ENCODE results near the gene C3orf62. TPM values are rescaled to one million over a fixed set of nuclear protein-coding genes. Genes with fewer than 3 reads are reported as not detected.
A peak's percentile ranks its signal among the peaks of the same experiment; 100 is the strongest.

C3orf62 gene
- total and polyA plus RNA-seq, 2 donors (not counting 1 experiment from before 2014, with no cell fraction given) = 1.3 to 1.5 TPM

GRCh38 chr3:49298511-49298910 is 21.5 kb upstream of the C3orf62 start:
- no peak overlapping the region for H2AFZ ChIP-seq (ENCODE audit: low read length)
- no peak for DNase-seq (ENCODE audit: low read depth in 2 of 2)

GRCh38 chr3:49296781-49297411 is 19.9 kb upstream of the C3orf62 start:
- Histone ChIP-seq H3K27me3 (ENCODE audit: control insufficient read depth, insufficient read depth, low read length) (no peaks in the 10 kb centered on the region), H3K9ac (ENCODE audit: insufficient read depth, low read length) (no peak overlapping the region), H3K4me2 (ENCODE audit: extremely low read depth, insufficient read depth, low read length) (no peak overlapping the region), H3K27ac (ENCODE audit: insufficient read depth, low read length) (peak overlapping the region; percentile 8), H3K79me2 (ENCODE audit: control insufficient read depth, insufficient read depth, low read length) (no peaks in the 10 kb centered on the region), H3K4me3 (replicated peaks in 1 of 4; ENCODE audit: control extremely low read depth in 1 of 4, insufficient read depth in 1 of 4, low read depth in 3 of 4, low read length in 4 of 4) (no peak overlapping the region), H2AFZ (ENCODE audit: low read length) (no peak overlapping the region), H4K20me1 (ENCODE audit: control insufficient read depth, extremely low read depth, insufficient read depth, low read length) (no peaks in the 10 kb centered on the region), H3K4me1 (ENCODE audit: control insufficient read depth, extremely low read depth, insufficient read depth, low read length) (peaks cover 3% of the 10 kb centered on the region), H3K36me3 (ENCODE audit: control insufficient read depth, insufficient read depth, low read length) (peaks cover 29% of the 10 kb centered on the region), H3K9me3 (ENCODE audit: control insufficient read depth, insufficient read depth, low read depth, low read length) (no peaks in the 10 kb centered on the region)
- DNase-seq (ENCODE audit: low read depth in 2 of 2) = peak in 1 of 2 donors; percentile 49
- TF ChIP-seq EZH2 (IDR thresholded peaks at IDR 0.05; ENCODE audit: low read length, missing control alignments) (no peak), CTCF (conservative IDR thresholded peaks at IDR 0.05 in 1 of 2, IDR thresholded peaks at IDR 0.05 in 1 of 2; ENCODE audit: low read depth in 1 of 2, low read length in 2 of 2) (no peak)

More at GRCh38 chr3:49298511-49298910, 21.5 kb upstream of the C3orf62 start:
- no peak overlapping the region for H3K27ac ChIP-seq (ENCODE audit: insufficient read depth, low read length)
- no peak overlapping the region for H3K4me3 ChIP-seq (replicated peaks in 1 of 4; ENCODE audit: control extremely low read depth in 1 of 4, insufficient read depth in 1 of 4, low read depth in 3 of 4, low read length in 4 of 4)
- H3K36me3 ChIP-seq (ENCODE audit: control insufficient read depth, insufficient read depth, low read length) = peaks cover 32% of the 10 kb centered on the region
- H3K27me3 ChIP-seq (ENCODE audit: control insufficient read depth, insufficient read depth, low read length) = no peaks in the 10 kb centered on the region
- no peak overlapping the region for H3K4me2 ChIP-seq (ENCODE audit: extremely low read depth, insufficient read depth, low read length)
- H3K79me2 ChIP-seq (ENCODE audit: control insufficient read depth, insufficient read depth, low read length) = no peaks in the 10 kb centered on the region
- peaks cover 3% of the 10 kb centered on the region for H3K4me1 ChIP-seq (ENCODE audit: control insufficient read depth, extremely low read depth, insufficient read depth, low read length)
- no peak overlapping the region for H3K9ac ChIP-seq (ENCODE audit: insufficient read depth, low read length)
- no peaks in the 10 kb centered on the region for H4K20me1 ChIP-seq (ENCODE audit: control insufficient read depth, extremely low read depth, insufficient read depth, low read length)
- TF ChIP-seq EZH2 (IDR thresholded peaks at IDR 0.05; ENCODE audit: low read length, missing control alignments) = no peak
- no peak for TF ChIP-seq CTCF (conservative IDR thresholded peaks at IDR 0.05 in 1 of 2, IDR thresholded peaks at IDR 0.05 in 1 of 2; ENCODE audit: low read depth in 1 of 2, low read length in 2 of 2)
- no peaks in the 10 kb centered on the region for H3K9me3 ChIP-seq (ENCODE audit: control insufficient read depth, insufficient read depth, low read depth, low read length)

- H4K20me1 ChIP-seq (ENCODE audit: control insufficient read depth, extremely low read depth, insufficient read depth, low read length) = no peaks in the 10 kb centered on the region
- no peaks in the 10 kb centered on the region for H3K9me3 ChIP-seq (ENCODE audit: control insufficient read depth, insufficient read depth, low read depth, low read length)
- no peaks in the 10 kb centered on the region for H3K27me3 ChIP-seq (ENCODE audit: control insufficient read depth, insufficient read depth, low read length)
- peaks cover 3% of the 10 kb centered on the region for H3K4me1 ChIP-seq (ENCODE audit: control insufficient read depth, extremely low read depth, insufficient read depth, low read length)
- no peak overlapping the region for H3K27ac ChIP-seq (ENCODE audit: insufficient read depth, low read length)
- H3K79me2 ChIP-seq (ENCODE audit: control insufficient read depth, insufficient read depth, low read length) = no peaks in the 10 kb centered on the region
- TF ChIP-seq CTCF (conservative IDR thresholded peaks at IDR 0.05 in 1 of 2, IDR thresholded peaks at IDR 0.05 in 1 of 2; ENCODE audit: low read depth in 1 of 2, low read length in 2 of 2) = peak; percentile 58 to 67
- TF ChIP-seq EZH2 (IDR thresholded peaks at IDR 0.05; ENCODE audit: low read length, missing control alignments) = no peak
- H3K36me3 ChIP-seq (ENCODE audit: control insufficient read depth, insufficient read depth, low read length) = peaks cover 22% of the 10 kb centered on the region
- peak; percentile 20 to 54 for DNase-seq (ENCODE audit: low read depth in 2 of 2)
- H3K9ac ChIP-seq (ENCODE audit: insufficient read depth, low read length) = no peak overlapping the region
- H3K4me3 ChIP-seq (replicated peaks in 1 of 4; ENCODE audit: control extremely low read depth in 1 of 4, insufficient read depth in 1 of 4, low read depth in 3 of 4, low read length in 4 of 4) = no peak overlapping the region
- no peak overlapping the region for H3K4me2 ChIP-seq (ENCODE audit: extremely low read depth, insufficient read depth, low read length)
- no peak overlapping the region for H2AFZ ChIP-seq (ENCODE audit: low read length)
Measured at GRCh38 chr3:49295489-49296058, 18.5 kb upstream of the C3orf62 start.

Measured in fibroblast of lung (primary cell).